GM19099 (cell line): Measurements from ENCODE around the gene LDLRAD2.

Experiments
- POLR2A ChIP-seq: IDR thresholded peaks from 3 replicates; pipeline ENCODE4 v1.6.1; 2011; ENCODE audit warnings: low read depth; ENCODE audit not compliant: insufficient read length; ENCODE audit errors: extremely low read depth

The LDLRAD2 gene

DNA sequence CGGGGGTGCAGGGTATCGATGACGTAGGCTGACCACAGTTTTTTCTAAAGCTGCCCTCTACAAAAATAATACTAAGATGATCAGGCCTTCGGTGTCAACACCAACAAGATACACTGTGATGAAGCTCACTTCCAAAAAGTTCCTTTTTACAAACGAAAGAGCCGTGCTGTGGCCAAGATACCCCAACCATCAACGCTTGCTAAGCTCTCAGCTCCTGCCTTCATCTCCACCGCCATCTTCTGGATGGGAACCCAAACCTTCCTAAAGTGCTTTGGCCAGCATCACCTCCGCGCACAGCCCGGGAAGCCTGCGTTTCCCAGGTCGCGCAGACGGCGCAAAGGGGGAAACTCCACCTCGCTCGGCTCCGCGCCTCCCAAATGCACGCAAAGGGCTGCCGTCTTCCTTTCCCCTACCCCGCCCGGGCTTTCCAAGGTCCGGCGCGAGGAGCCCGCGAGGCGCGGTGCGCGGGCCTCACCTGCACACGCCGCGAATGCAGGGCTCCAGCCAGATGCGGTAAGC, 29.7 kb upstream of the LDLRAD2 start:
- no peak for TF ChIP-seq POLR2A

DNA sequence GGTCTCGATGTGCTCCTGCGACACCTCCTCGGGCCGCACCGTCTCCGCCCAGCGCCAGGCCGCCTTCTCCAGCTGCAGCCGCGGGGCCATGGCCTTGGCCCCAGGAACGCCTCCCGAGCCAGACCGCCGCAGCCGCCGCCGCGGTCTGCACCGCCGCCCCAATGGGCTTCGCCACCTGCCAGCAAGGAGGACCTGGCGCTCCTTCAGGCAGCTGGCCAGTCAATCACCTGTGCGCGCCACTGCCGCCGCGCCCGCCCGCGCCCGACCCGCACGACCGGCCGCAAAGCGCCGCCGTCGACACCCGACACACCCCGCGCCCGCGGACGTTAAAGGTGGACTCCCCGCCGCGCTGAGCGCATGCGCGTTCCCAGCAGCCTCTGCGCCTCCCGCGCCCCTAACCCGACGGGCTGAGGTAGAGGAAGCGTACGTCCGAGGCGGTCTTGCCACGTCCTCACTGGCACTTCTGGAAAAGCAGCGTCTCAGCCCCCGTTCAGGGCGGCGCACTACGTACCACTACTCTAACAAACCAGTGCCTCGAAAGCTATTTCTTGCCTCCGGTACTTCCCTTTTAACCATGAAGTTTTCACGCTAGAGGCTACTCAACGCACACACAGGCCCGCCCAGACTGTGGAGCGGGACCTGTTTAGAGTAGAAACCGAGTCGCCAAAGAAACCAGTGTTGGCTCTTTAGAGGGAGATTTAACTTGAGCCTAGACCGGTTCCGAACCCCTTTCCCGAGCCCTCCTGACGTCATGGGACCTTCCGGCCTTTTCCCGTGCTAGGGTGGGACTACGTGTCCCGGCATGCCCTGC, 29.0 kb upstream of the LDLRAD2 start, which contains the start of gene USP48:
USP48 (minus strand) TSS at position 282 of the 811 bp plus-strand sequence; CDS start at position 90, 192 bp downstream.
- peak; percentile 99 for TF ChIP-seq POLR2A

DNA sequence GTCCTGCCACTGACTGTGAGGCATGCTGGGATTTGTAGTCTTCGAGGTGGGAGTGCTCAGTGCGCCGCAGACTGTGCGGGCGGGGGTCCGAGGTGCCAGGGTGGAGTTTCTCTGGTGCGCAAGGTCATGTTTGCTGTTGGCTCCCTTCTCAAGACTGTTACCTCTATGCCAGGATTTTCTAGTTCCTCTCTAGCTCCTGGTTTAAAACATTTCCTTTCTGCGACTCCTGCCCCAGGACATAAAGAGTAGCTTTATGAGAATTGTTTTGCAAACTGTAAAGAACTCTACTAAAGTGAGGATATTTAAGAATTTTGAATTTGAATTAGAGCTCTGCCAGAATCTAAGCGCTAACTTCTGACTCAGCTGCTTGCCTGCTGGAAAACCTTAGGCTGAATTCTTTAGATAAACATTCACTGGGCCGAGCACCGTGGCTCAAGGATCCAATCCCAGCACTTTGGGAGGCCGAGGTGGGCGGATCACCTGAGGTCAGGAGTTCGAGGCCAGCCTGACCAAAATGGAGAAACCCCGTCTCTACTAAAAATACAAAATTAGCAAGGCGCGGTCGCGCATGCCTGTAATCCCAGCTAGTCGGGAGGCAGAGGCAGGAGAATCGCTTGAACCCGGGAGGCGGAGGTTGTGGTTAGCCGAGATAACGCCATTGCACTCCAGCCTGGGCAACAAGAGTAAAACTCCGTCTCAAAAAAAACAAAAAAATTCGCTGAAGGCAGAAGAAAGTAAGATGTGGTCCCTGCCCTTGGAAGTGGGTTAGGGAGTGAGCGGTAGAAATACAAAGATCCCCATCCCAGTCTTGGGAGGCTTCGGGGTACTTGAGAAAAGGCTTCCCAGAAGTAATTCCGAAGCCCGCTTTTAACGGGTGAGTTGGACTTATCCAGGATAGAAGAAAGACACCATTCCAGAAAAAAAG, 28.1 kb upstream of the LDLRAD2 start:
- no peak for TF ChIP-seq POLR2A

DNA sequence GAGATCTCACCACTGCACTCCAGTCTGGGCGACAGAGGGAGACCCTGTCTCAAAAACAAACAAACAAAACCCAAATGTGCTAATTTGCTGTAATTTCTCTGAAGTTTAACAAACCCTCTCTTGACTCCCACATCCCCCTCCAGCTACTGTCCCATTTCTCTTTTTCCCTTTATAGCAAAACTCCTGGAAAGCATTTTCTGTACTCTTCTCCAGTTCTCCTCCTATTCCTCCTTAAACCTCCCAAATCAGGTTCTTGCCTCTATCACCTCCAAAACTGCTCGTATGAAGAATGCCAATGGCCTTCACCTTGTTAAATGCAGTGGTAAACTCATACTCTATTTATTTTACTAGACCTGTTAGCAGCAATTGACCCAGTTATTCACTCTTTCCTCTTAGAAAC, 25.4 kb upstream of the LDLRAD2 start:
- TF ChIP-seq POLR2A: no peak

DNA sequence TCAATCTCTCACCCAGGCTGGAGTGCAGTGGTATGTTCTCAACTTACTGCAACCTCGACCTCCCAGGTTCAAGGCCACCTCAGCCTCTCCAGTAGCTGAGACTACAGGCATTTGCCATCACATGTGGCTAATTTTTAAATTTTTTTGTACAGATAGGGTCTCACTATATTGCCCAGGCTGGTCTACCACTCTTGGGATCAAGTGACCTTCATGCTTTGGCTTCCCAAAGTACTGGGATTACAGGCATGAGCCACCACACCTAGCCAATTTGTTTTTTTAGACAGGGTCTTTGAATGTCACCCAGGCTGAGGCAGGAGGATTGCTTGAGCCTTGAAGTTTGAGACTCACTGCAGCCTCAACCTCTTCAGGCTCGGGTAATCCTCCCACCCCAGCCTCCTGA, 19.0 kb upstream of the LDLRAD2 start:
- TF ChIP-seq POLR2A: no peak

DNA sequence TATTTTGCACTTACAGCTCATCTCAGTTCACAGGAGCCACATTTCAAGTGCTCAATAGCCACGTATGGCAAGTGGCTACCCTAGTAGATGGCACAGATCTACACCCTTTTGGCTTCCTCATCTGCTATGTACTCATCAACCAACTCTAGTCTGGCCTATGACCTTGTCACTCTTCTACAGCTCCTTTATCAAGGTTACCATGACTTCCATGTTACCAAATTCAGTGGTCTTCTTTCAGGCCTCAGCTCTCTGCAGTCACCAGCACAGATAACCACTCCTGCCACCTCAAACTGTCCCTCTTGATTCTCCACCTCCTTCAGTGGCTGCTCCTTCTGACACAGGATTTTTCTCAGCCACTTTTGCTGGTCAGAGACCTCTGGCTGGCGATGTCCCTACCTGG, 17.4 kb upstream of the LDLRAD2 start:
- no peak for TF ChIP-seq POLR2A

DNA sequence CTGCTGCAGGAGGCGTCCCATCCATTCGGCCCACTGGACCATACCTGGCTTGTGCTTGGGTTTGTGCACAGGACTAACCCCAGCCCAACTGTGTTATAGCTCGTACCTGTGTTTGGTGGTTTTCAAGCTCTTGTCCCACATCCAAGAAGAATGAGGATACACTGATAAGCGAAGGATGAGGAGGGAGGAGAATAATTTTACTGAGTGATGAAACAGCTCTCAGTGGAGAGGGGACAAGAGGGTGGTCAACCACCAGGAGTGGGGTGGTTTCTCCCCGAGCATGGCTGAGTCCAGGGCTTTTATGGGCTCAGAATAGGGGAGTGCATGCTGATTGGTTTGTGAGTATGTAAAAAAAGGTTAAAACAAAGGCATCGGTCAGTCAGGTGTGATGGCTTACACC, 17.0 kb upstream of the LDLRAD2 start:
- TF ChIP-seq POLR2A: no peak

DNA sequence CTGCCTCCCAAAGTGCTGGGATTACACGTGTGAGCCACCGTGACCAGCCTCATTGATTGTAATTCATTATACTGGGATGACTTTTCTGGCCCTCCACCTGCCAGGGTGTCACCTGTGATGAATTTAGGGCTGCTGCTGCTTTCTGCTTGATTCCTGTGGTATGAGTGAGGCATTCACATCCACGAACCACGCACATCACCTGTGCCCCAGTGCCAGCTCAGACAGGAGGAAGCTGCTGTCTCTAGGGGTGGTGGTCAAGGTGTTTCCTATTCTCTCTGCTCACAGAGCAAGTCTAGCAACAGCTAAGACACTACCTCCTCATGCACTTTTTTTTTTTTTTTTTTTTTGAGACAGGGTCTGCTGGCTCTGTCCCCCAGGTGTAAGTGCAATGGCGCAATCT, 12.3 kb upstream of the LDLRAD2 start:
- no peak for TF ChIP-seq POLR2A

DNA sequence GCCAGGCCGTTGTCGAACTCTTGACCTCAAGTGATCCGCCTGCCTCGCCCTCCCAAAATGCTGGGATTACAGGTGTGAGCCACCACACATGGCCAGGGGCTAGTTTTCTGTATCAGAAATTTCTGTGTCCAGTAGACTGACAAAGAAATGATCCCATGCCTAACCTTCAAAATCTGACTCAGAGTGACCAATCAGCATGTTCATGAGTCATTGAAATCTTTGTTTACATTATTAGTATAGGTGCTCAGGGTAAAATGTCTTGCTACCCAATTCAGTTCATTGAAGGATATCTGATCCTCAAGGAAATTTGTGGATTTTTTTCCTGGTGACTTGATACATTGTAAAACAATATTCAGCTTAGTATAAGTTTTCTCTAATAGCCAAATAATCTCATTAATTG, 11.0 kb upstream of the LDLRAD2 start:
- TF ChIP-seq POLR2A: no peak

DNA sequence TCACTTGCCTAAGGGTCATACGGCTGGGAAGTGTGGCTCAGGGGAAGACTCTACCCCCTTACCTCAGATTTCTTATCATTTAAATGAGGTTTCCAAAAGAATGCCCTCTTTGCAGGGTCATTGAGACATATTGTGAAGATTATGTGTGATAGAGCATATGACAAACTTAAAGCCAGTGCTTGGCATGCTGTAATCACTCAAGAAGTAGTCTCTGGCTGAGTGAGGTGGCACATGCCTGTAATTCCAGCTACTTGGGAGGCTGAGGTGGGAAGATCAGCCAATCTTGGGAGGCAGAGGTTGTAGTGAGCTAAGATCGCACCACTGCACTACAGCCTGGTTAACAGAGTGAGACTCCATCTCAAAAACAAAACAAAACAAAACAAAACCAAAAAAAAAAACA, 7.5 kb upstream of the LDLRAD2 start:
- no peak for TF ChIP-seq POLR2A

DNA sequence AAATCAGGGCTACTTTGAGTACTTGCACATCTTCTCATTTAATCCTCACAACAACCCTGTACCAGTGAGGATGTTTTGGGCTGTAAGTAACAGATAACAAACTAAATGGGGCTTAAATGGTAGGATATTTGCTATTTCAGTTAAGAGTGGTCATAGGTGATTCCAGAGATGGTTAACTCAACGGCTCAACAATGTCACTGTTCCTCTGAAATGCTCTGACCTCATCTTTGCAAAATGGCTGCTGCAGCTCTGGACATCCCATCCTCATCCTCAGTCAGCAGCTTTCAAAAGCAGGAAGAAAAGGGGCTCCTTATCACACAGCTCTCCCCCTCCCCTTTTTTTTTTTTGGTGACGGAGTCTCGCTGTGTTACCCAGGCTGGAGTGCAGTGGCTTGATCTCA, 1.5 kb downstream of the LDLRAD2 start:
- TF ChIP-seq POLR2A: no peak

DNA sequence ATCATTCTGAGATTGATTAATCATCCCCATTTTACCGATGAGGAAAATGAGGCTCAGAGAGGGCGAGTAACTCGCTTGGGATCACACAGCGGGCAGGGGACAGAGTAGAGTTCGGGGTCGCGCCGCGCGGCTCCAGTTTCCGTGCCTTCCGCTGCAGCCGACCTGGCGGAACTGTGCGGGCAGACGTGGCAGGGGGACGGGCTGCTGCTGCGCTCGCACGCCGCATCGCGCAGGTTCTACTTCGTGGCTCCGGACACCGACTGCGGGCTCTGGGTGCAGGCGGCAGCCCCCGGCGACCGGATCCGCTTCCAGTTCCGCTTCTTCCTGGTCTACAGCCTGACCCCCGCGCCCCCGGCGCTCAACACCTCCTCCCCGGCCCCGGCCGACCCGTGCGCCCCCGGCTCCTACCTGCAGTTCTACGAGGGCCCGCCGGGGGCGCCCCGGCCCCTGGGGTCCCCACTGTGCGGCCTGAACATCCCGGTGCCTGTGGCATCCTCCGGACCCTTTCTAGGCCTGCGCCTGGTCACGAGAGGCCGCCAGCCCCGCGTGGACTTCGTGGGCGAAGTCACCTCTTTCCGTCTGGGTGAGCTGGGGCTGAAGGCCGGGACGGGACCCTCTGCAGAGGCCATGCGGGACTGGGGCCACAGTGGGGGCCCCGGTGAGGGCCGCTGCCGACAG, 2.3 kb downstream of the LDLRAD2 start:
- TF ChIP-seq POLR2A: no peak

DNA sequence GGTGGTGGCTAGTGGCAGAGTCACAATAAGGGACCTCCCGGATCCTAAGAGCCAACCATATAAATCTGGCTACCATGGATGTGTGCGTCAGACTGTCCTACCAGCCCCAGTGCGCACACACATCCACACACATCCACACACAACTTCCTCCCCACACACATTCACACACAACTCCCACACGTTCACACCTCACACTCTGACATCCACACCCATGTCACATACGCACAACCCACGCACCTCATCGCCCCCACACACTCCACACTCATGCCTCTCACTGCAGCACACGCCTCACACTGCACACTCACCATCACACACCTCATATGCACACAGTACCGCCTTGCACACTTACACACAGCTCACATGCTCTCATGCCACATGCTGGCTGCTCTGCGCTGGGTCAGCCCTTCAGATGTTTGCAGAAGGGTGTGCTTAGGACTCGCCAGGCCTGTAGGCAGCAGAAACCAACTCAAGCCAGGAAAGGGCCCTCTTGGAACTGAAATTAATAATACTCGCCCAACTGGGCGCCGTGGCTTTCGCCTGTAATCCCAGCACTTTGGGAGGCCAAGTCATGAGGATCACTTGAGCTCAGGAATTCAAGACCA, 3.0 kb downstream of the LDLRAD2 start:
- TF ChIP-seq POLR2A: no peak

DNA sequence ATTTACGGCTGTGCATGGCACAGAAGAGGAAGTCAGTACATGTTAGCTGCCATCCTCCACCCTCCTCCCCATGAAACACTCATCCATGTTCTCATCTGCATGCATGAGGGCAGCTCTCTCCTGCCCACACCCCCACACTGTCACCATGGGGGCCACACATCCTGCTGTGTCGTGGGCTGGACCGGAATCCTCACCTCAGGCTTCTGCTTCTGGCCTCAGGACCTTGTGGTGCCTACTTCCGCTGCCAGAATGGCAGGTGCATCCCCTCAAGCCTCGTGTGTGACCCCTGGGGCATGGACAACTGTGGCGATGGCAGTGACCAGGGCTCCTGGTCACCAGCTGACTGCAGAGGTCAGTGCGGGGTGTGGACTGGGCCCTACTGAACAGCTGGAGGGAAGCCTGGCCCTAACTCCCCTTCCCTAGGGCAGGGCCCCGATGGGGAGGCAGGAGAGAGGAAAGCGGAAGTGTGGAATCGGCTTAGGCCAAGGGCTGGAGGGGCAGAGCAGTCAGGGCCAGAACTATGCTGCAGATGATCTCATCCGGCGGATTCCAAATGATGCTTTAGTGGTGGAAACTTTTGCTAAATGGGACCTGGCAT, 3.8 kb downstream of the LDLRAD2 start:
- no peak for TF ChIP-seq POLR2A
